DMS53 treated with DMSO at 0.1 percent for 48 hours (cell line): ENCODE measurements around the gene STAC2.

ENCODE experiments used
- DNase-seq: peaks from one replicate; lab custom pipeline; 2025; ENCODE audit not compliant: unreplicated experiment; lab: John Stamatoyannopoulos, UW

The STAC2 gene

GRCh38 chr17:39212195-39212810 lies 13.4 kb downstream of the STAC2 start:
- no peak for DNase-seq

- no peak for DNase-seq
Observed at GRCh38 chr17:39210093-39210434, 15.7 kb downstream of the STAC2 start.

GRCh38 chr17:39209317-39210092 lies 16.2 kb downstream of the STAC2 start:
- no peak for DNase-seq

- DNase-seq: no peak
Observed at GRCh38 chr17:39208893-39209292, 16.9 kb downstream of the STAC2 start.

- DNase-seq: no peak
Observed at GRCh38 chr17:39208136-39208535, 17.6 kb downstream of the STAC2 start.

- no peak for DNase-seq
Observed at GRCh38 chr17:39205112-39205526, 20.6 kb downstream of the STAC2 start.

GRCh38 chr17:39204245-39204644 lies 21.5 kb downstream of the STAC2 start:
- DNase-seq: no peak

GRCh38 chr17:39200957-39201510 lies 24.7 kb downstream of the STAC2 start:
- DNase-seq: no peak

- DNase-seq: no peak
Observed at GRCh38 chr17:39200070-39200879, 25.5 kb downstream of the STAC2 start, which contains the start of gene RPL19. RPL19 (plus strand) TSS chr17:39200283; CDS start chr17:39200345, 62 bp downstream.

- peak; percentile 79 for DNase-seq
Observed at GRCh38 chr17:39199820-39200069, 26.0 kb downstream of the STAC2 start.

- DNase-seq: no peak
Observed at GRCh38 chr17:39198186-39198566, 27.6 kb downstream of the STAC2 start.

- peak; percentile 37 for DNase-seq
Observed at GRCh38 chr17:39197380-39198185, 28.2 kb downstream of the STAC2 start, which contains the start of gene CACNB1. CACNB1 (minus strand) TSS chr17:39197669; CDS start chr17:39197495, 174 bp downstream.

- no peak for DNase-seq
Observed at GRCh38 chr17:39196808-39197291, 28.9 kb downstream of the STAC2 start.

- DNase-seq: no peak
Observed at GRCh38 chr17:39196241-39196807, 29.4 kb downstream of the STAC2 start.

GRCh38 chr17:39195568-39196160 lies 30.1 kb downstream of the STAC2 start:
- no peak for DNase-seq

- no peak for DNase-seq
Observed at GRCh38 chr17:39194985-39195524, 30.7 kb downstream of the STAC2 start.

GRCh38 chr17:39194089-39194984 lies 31.4 kb downstream of the STAC2 start:
- DNase-seq: no peak

- DNase-seq: no peak
Observed at GRCh38 chr17:39193346-39193745, 32.4 kb downstream of the STAC2 start.

GRCh38 chr17:39192901-39193300 lies 32.8 kb downstream of the STAC2 start:
- no peak for DNase-seq
